CD4-positive, alpha-beta memory T cell (primary cell): Measurements from ENCODE around the gene SECISBP2. TPM values are rescaled to one million over a fixed set of nuclear protein-coding genes. Genes with fewer than 3 reads are reported as not detected.

Experiments
- CTCF ChIA-PET: fragments of 350-600 bp; sonication (Branson Sonifier 250); formaldehyde crosslinking; loops from one replicate; lab custom pipeline; 2021; ENCODE audit warnings: inconsistent platforms; ENCODE audit not compliant: partially characterized antibody; lab: Charles Lee
- POLR2A ChIA-PET: fragments of 350-600 bp; sonication (Branson Sonifier 250); formaldehyde crosslinking; loops from one replicate; lab custom pipeline; 2021; ENCODE audit not compliant: partially characterized antibody; lab: Charles Lee
- DNase-seq, 5 donors: peaks; one replicate each; pipeline versions ENCODE4 v3.0.0 to v3.0.0-alpha.2; 2020 to 2022; ENCODE audit warnings: mixed read lengths in 1 of 5
- H3K27ac ChIP-seq: one replicate; pipeline ENCODE4 v1.7.0; 2013; ENCODE audit warnings: low read depth, low read length
- H3K27me3 ChIP-seq: 2 replicates; pipeline ENCODE4 v1.7.0; 2013; ENCODE audit warnings: mild to moderate bottlenecking, low read length, moderate library complexity; ENCODE audit not compliant: insufficient read depth
- H3K36me3 ChIP-seq: 2 replicates; pipeline ENCODE4 v1.7.0; 2013; ENCODE audit warnings: mild to moderate bottlenecking, low read length, moderate library complexity; ENCODE audit not compliant: insufficient read depth
- H3K4me1 ChIP-seq: 2 replicates; pipeline ENCODE4 v1.7.0; 2013; ENCODE audit warnings: mild to moderate bottlenecking, low read length, moderate library complexity; ENCODE audit not compliant: insufficient read depth
- H3K4me3 ChIP-seq, 2 donors: one replicate each; pipeline ENCODE4 v1.7.0; 2013; ENCODE audit warnings: low read length in 2 of 2, mild to moderate bottlenecking in 1 of 2
- H3K9me3 ChIP-seq, 2 donors: one replicate each; pipeline ENCODE4 v1.7.0; 2013; ENCODE audit warnings: low read length in 2 of 2, control low read depth in 1 of 2; ENCODE audit not compliant: control insufficient read depth in 1 of 2
- H3K27ac Mint-ChIP-seq, 7 donors: one replicate each; pipeline ENCODE4 v1.8.0; 2020 to 2021; ENCODE audit warnings: mixed read lengths in 7 of 7, mild to moderate bottlenecking in 6 of 7, inconsistent platforms in 3 of 7, moderate library complexity in 3 of 7
- H3K27me3 Mint-ChIP-seq, 2 donors: one replicate each; pipeline ENCODE4 v1.8.0; 2020 to 2021; ENCODE audit warnings: mixed read lengths in 2 of 2
- H3K36me3 Mint-ChIP-seq, 2 donors: one replicate each; pipeline ENCODE4 v1.8.0; 2020 to 2021; ENCODE audit warnings: mixed read lengths in 2 of 2, inconsistent platforms in 1 of 2, mild to moderate bottlenecking in 1 of 2
- H3K4me1 Mint-ChIP-seq, 4 donors: one replicate each; pipeline ENCODE4 v1.8.0; 2020 to 2021; ENCODE audit warnings: mixed read lengths in 4 of 4, mild to moderate bottlenecking in 1 of 4
- H3K4me3 Mint-ChIP-seq, 8 donors: one replicate each; pipeline ENCODE4 v1.8.0; 2020 to 2021; ENCODE audit warnings: mixed read lengths in 8 of 8, mild to moderate bottlenecking in 7 of 8, moderate library complexity in 6 of 8, inconsistent platforms in 3 of 8
- H3K9me3 Mint-ChIP-seq, 8 donors: one replicate each; pipeline ENCODE4 v1.8.0; 2020 to 2021; ENCODE audit warnings: mixed read lengths in 8 of 8, mild to moderate bottlenecking in 5 of 8, inconsistent platforms in 3 of 8, moderate library complexity in 1 of 8
- intact Hi-C: fragments of 100-400 bp; cut with micrococcal nuclease; formaldehyde crosslinking; loops from one replicate; pipeline ENCODE4 v1.15.1; 2023
- polyA plus RNA-seq, 2 donors: library from polyadenylated mRNA; unstranded; fragments of 300-500 nt; fragmentation: Illumina TruSeq; gene quantifications; one replicate each; pipeline ENCODE4 v1.2.3, GENCODE V29; 2021
- total RNA-seq, 2 experiments: library from RNA; stranded (reverse); gene quantifications; one replicate each; pipeline ENCODE4 v1.2.3, GENCODE V29; 2021

The SECISBP2 gene
- total and polyA plus RNA-seq, 4 experiments from 2014 or later, result 12.5 to 112 (median 59.9) TPM

DNA sequence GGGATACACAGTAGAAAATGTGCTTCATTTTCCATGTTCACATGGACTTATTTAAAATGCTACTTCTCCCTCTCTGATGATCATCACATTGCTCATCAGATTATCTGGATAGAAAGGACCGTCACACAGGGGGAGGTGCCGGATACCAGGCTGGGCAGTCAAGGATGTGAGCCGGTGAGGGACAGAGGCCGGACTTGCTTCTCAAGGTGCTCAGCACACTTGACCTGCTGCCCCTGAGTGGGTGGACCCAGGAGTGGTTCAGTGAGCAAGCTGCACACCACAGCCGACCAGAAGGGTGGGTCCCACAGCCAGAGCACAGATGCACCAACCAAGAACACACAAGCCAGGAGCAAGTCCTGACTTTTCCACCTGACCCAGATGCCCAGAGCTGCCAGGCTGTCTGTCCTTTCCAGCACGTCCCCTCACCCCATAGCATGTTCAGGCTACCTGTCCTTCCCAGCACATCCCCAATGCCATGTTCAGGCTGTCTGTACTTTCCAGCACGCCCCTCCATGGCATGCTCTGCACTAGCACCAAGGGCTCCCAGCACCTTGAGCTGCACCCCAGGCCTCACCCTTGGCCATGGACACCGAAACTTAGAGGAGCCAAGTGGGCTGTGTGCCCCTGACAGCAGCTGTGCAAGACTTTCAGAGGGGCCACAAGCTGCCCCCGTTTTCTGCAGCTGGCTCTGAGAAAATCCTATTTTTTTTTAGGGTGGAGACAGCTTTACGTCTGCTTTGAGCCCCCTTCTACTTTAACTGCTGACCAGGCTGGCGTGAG, 77.8 kb downstream of the SECISBP2 start:
- Mint-ChIP-seq H3K27ac (peak overlapping the region in 3 of 7 donors; percentile 29 to 52 (median 41)), H3K4me3 (no peak overlapping the region)
- CTCF ChIA-PET, result interaction anchor here (0.6 kb wide), 1 partner anchor 153 kb away, joined by 3 read pairs; no protein-coding TSS in a partner anchor

DNA sequence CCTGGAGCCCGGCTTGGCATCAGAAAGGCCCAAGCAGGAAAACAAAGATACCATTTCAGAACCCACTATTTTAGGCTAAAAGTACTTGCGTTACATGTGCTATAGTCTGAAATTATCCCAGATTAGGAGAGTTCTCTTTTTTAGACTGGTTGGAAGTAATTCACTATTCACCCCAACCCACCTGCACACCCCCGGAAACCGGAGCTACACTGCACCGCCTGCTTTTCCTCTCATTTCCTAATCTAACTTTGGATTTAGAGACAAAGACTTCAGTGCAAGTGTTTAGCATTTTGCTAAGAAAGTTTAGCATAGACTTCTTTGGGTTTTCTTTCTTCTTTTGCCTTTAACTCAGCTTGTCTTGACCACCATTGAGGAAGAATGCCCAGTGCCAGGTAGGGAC, 79.2 kb downstream of the SECISBP2 start:
- H3K36me3 ChIP-seq, result peaks cover 93% of the 10 kb centered on the region
- ChIA-PET POLR2A (no interaction called here), CTCF (no interaction called here)
- no peak overlapping the region for H3K4me3 ChIP-seq
- peak overlapping the region in 2 of 7 donors; percentile 59 to 83 for H3K27ac Mint-ChIP-seq
- H3K4me1 ChIP-seq, result no peaks in the 10 kb centered on the region
- H3K4me1 Mint-ChIP-seq, result peaks cover 0 to 17% (median 8%) of the 10 kb centered on the region in 4 donors
- no peak overlapping the region for H3K4me3 Mint-ChIP-seq
- no peaks in the 10 kb centered on the region for H3K27me3 ChIP-seq
- intact Hi-C loops, result no loop called here
- no peaks in the 10 kb centered on the region for H3K9me3 ChIP-seq
- no peak for DNase-seq
- no peaks in the 10 kb centered on the region for H3K9me3 Mint-ChIP-seq
- no peak overlapping the region for H3K27ac ChIP-seq
- peaks cover 70 to 95% of the 10 kb centered on the region in 2 donors for H3K36me3 Mint-ChIP-seq
- H3K27me3 Mint-ChIP-seq, result no peaks in the 10 kb centered on the region

More for the DNA sequence above, 77.8 kb downstream of the SECISBP2 start:
- Histone ChIP-seq H3K36me3 (peaks cover 93% of the 10 kb centered on the region), H3K9me3 (no peaks in the 10 kb centered on the region), H3K27ac (no peak overlapping the region), H3K27me3 (no peaks in the 10 kb centered on the region), H3K4me3 (no peak overlapping the region), H3K4me1 (no peaks in the 10 kb centered on the region)
- H3K36me3 Mint-ChIP-seq, result peaks cover 69 to 95% of the 10 kb centered on the region in 2 donors
- intact Hi-C loops, result no loop called here
- DNase-seq, result no peak
- H3K9me3 Mint-ChIP-seq, result no peaks in the 10 kb centered on the region
- POLR2A ChIA-PET, result no interaction called here
- H3K27me3 Mint-ChIP-seq, result no peaks in the 10 kb centered on the region
- peaks cover 0 to 17% (median 8%) of the 10 kb centered on the region in 4 donors for H3K4me1 Mint-ChIP-seq

DNA sequence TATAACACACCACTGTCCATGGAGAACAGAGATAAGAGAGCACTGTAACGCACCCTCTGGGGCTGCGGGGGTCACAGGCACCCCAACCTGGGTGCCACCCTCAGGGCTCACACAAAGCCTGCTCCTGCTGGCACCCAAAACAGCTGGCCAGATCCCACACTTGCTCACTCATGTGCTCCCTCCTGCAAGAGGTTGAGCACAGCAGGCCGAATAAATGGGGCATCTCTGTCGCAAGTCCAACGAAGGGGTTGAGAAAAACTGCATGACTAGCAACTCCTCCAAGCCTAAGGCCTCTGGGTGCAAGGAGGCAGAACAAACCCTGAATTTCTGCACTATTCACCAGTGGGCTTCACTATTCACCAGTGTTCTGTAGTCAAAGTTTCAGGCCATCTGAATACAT, 80.3 kb downstream of the SECISBP2 start:
- Mint-ChIP-seq H3K27ac (peak overlapping the region in 3 of 7 donors; percentile 30 to 64 (median 51)), H3K4me1 (peaks cover 0 to 16% (median 8%) of the 10 kb centered on the region in 4 donors), H3K36me3 (peaks cover 66 to 92% of the 10 kb centered on the region in 2 donors), H3K9me3 (no peaks in the 10 kb centered on the region), H3K27me3 (no peaks in the 10 kb centered on the region), H3K4me3 (no peak overlapping the region)
- no peak overlapping the region for H3K27ac ChIP-seq
- H3K27me3 ChIP-seq, result no peaks in the 10 kb centered on the region
- no peaks in the 10 kb centered on the region for H3K9me3 ChIP-seq
- ChIA-PET POLR2A (no interaction called here), CTCF (no interaction called here)
- H3K4me3 ChIP-seq, result no peak overlapping the region
- no peak for DNase-seq
- no peaks in the 10 kb centered on the region for H3K4me1 ChIP-seq
- intact Hi-C loops, result no loop called here
- H3K36me3 ChIP-seq, result peaks cover 93% of the 10 kb centered on the region

DNA sequence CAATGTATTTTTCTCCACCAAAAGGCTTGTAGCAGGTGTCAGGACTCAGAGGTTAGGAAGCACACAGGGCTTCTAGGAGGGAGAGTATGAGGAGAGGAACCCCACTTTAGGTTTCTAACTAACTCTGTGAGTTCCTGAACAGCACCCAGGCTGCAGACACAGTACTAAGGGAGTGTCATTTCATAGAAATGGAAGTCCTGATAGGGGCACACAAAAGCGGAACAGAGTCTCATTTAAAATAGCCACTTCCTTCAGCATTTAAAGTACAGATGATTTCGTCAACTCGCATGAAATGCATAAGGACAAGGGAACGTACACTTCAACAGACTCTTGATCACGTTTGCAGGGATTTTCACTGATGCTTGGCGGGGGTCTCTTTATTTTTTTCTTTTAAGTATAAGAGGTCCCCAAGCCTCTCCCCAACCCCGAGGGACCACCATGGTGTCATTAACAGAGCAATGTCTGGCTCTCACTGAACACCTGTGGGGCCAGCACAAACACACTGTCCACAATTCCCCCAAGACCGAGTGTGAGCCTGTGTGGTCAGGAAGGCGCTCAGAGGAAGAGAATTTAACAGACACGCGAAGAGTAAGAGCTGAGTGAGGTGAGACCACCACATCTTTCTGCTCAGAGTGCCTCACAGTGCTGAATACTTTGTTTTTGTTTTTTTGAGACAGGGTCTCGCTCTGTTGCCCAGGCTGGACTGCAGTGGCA, 82.3 kb downstream of the SECISBP2 start:
- H3K36me3 ChIP-seq, result peaks cover 92% of the 10 kb centered on the region

DNA sequence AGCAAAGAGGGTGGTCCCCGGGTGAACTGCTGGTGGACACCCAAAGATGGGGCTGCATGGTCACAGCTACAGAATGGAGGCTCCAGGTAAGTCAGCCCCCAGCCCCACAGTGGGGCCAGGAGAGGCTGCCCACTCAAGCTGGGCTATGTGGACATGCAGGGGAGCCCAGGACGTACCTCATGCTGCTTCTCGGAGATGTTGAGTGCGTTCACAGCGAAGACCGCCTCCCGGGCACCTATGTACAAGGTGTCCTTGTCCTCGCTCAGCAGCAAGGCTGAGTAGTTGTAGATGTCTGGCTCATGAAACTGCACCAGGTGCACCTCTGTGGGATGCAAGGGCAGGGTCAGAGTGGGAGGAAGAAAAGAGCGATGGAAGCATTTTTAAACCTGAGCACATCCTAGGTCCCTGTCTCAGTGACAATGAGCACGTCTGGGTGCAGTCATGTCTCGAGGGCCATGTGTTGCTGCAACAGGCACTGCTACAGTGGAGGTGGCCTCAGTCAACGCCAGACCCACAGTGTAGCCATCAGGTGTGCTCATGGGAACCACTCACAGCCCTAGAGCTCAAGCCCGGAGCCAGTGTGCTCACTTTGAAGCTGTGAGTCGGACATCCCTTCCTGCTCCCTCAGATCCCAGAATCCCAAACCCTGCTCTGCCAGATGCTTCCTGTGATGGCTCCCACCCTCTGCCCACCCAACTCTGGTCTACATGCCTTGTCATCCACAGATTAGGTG, 84.6 kb downstream of the SECISBP2 start:
- Histone ChIP-seq H3K27me3 (no peaks in the 10 kb centered on the region), H3K9me3 (no peaks in the 10 kb centered on the region), H3K4me3 (no peak overlapping the region), H3K4me1 (peaks cover 26% of the 10 kb centered on the region), H3K36me3 (peaks cover 73% of the 10 kb centered on the region), H3K27ac (no peak overlapping the region)
- no peak for DNase-seq
- H3K4me3 Mint-ChIP-seq, result no peak overlapping the region
- H3K36me3 Mint-ChIP-seq, result peaks cover 65 to 85% of the 10 kb centered on the region in 2 donors
- peaks cover 23 to 33% (median 26%) of the 10 kb centered on the region in 4 donors for H3K4me1 Mint-ChIP-seq
- peak overlapping the region in 3 of 7 donors; percentile 5 to 46 (median 31) for H3K27ac Mint-ChIP-seq
- peaks cover 0 to 4% (median 0%) of the 10 kb centered on the region in 8 donors for H3K9me3 Mint-ChIP-seq
- CTCF ChIA-PET, result interaction anchor here (1.0 to 1.4 kb wide), 3 partner anchors 8 to 146 kb away, joined by 3 to 7 read pairs (median 6); no protein-coding TSS in a partner anchor
- H3K27me3 Mint-ChIP-seq, result no peaks in the 10 kb centered on the region
- intact Hi-C loops, result no loop called here
- POLR2A ChIA-PET, result interaction anchor here (0.6 to 1.3 kb wide), 4 partner anchors 16 to 759 kb away, joined by 3 to 4 read pairs (median 4); no protein-coding TSS in a partner anchor

More for the DNA sequence above, 82.3 kb downstream of the SECISBP2 start:
- ChIA-PET CTCF (interaction anchor here (0.7 to 1.1 kb wide), 3 partner anchors 25 to 149 kb away, joined by 3 read pairs; no protein-coding TSS in a partner anchor), POLR2A (interaction anchor here (1.3 kb wide), 1 partner anchor 78 kb away, joined by 5 read pairs; no protein-coding TSS in a partner anchor)
- H3K27me3 Mint-ChIP-seq, result no peaks in the 10 kb centered on the region
- Histone ChIP-seq H3K4me1 (peaks cover 3% of the 10 kb centered on the region), H3K27ac (no peak overlapping the region), H3K27me3 (no peaks in the 10 kb centered on the region), H3K4me3 (no peak overlapping the region), H3K9me3 (no peaks in the 10 kb centered on the region)
- H3K4me3 Mint-ChIP-seq, result peak overlapping the region in 2 of 8 donors; percentile 10 to 21
- peaks cover 61 to 89% of the 10 kb centered on the region in 2 donors for H3K36me3 Mint-ChIP-seq
- H3K9me3 Mint-ChIP-seq, result no peaks in the 10 kb centered on the region
- H3K27ac Mint-ChIP-seq, result peak overlapping the region in 6 of 7 donors; percentile 39 to 85 (median 71)
- H3K4me1 Mint-ChIP-seq, result peaks cover 2 to 11% (median 6%) of the 10 kb centered on the region in 4 donors
- no peak for DNase-seq
- intact Hi-C loops, result no loop called here

DNA sequence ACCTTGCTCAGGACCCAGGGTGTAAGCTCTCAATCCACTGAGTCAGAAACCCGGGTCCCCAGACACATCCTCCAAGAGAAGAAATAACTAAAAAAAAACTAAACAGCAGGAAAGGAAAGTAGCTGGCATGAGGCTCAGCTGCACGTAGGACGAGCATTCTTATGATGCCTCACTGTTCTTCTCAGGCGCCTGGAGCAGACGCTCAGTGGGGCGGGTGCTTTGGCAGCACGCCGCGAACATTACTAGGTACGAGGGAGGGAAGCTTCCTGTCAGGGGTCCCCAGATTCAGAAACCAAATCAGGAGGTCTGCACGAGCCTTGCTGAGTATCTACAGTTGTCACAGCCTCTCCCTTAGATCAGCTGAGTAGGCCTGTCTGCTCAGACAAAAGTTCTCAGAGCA, 85.8 kb downstream of the SECISBP2 start:
- no peak for DNase-seq
- H3K4me3 Mint-ChIP-seq, result peak overlapping the region in 1 of 8 donors; percentile 17
- Histone ChIP-seq H3K36me3 (peaks cover 61% of the 10 kb centered on the region), H3K9me3 (no peaks in the 10 kb centered on the region), H3K27me3 (no peaks in the 10 kb centered on the region), H3K4me1 (peaks cover 38% of the 10 kb centered on the region), H3K4me3 (no peak overlapping the region), H3K27ac (no peak overlapping the region)
- peak overlapping the region; percentile 10 to 82 (median 57) for H3K27ac Mint-ChIP-seq
- H3K4me1 Mint-ChIP-seq, result peaks cover 33 to 45% (median 37%) of the 10 kb centered on the region in 4 donors
- peaks cover 59 to 84% of the 10 kb centered on the region in 2 donors for H3K36me3 Mint-ChIP-seq
- ChIA-PET POLR2A (no interaction called here), CTCF (interaction anchor here (1.4 kb wide), 1 partner anchor 145 kb away, joined by 7 read pairs; no protein-coding TSS in a partner anchor)
- intact Hi-C loops, result no loop called here
- peaks cover 0 to 4% (median 0%) of the 10 kb centered on the region in 8 donors for H3K9me3 Mint-ChIP-seq
- no peaks in the 10 kb centered on the region for H3K27me3 Mint-ChIP-seq
